ENCODE results near the gene GLIS2.

GLIS2 gene

GRCh38 chr16:4332623-4333307, 16.9 kb downstream of the GLIS2 start:
- H3K9me3 ChIP-seq (ENCODE audit: control insufficient read depth, insufficient read depth, low read depth, low read length): no peaks in the 10 kb centered on the region
- peaks cover 0 to 28% of the 10 kb centered on the region in 2 experiments; a peak in 1 of 3 replicates for H3K36me3 ChIP-seq (ENCODE audit: control insufficient read depth in 2 of 2, insufficient read depth in 1 of 2, low read length in 2 of 2)
- no peak overlapping the region for H3K4me3 ChIP-seq (ENCODE audit: low read depth, low read length)
- TF ChIP-seq REST (tag by site-specific recombination; IDR thresholded peaks at IDR 0.05) (no peak), REPIN1 (tag by site-specific recombination; IDR thresholded peaks at IDR 0.05; ENCODE audit: low read depth) (no peak), ZNF549 (tag by site-specific recombination; IDR thresholded peaks at IDR 0.05) (no peak), ZSCAN5A (tag by site-specific recombination; IDR thresholded peaks at IDR 0.05) (no peak), ZNF366 (tag by site-specific recombination; conservative IDR thresholded peaks at IDR 0.05) (no peak), ZNF354C (tag by site-specific recombination; IDR thresholded peaks at IDR 0.05; ENCODE audit: borderline replicate concordance, low read depth) (no peak), ZBTB26 (tag by site-specific recombination; optimal IDR thresholded peaks at IDR 0.05) (no peak), ZNF624 (tag by site-specific recombination; IDR thresholded peaks at IDR 0.05) (no peak), ZNF660 (tag by site-specific recombination; IDR thresholded peaks at IDR 0.05) (no peak), ZNF48 (tag by site-specific recombination; IDR thresholded peaks at IDR 0.05) (no peak), KLF16 (tag by site-specific recombination; IDR thresholded peaks at IDR 0.05) (no peak), ZNF248 (tag by site-specific recombination; IDR thresholded peaks at IDR 0.05) (no peak), ZNF704 (tag by site-specific recombination; IDR thresholded peaks at IDR 0.05) (no peak), SETDB1 (IDR thresholded peaks at IDR 0.05; ENCODE audit: insufficient read length, low read length) (no peak), ZNF292 (tag by site-specific recombination; IDR thresholded peaks at IDR 0.05; ENCODE audit: borderline replicate concordance, low read depth) (no peak), ZNF501 (tag by site-specific recombination; IDR thresholded peaks at IDR 0.05) (no peak), ZNF654 (tag by site-specific recombination; IDR thresholded peaks at IDR 0.05; ENCODE audit: low read depth) (no peak), YY2 (tag by site-specific recombination; IDR thresholded peaks at IDR 0.05) (no peak), ZNF214 (tag by site-specific recombination; IDR thresholded peaks at IDR 0.05; ENCODE audit: borderline replicate concordance) (no peak), ZNF548 (tag by site-specific recombination; IDR thresholded peaks at IDR 0.05) (no peak)
- no peaks in the 10 kb centered on the region for H3K4me1 ChIP-seq (ENCODE audit: control insufficient read depth, insufficient read depth, low read length)
- CTCF ChIA-PET: interaction anchor here (0.6 to 4.1 kb wide), 6 partner anchors 21 to 1204 kb away, joined by 3 to 63 read pairs (median 6); no protein-coding TSS in a partner anchor
- H3K27ac ChIP-seq (ENCODE audit: extremely low read depth, low read depth, low read length): no peak overlapping the region
- POLR2A ChIA-PET: interaction anchor here (0.9 kb wide), 1 partner anchor 42 kb away, joined by 3 read pairs; no protein-coding TSS in a partner anchor
